Stimulated activated CD8-positive, alpha-beta memory T cell treated with anti-CD3 and anti-CD28 coated beads, Interleukin-4, amount 100 ng/mL, for 48 hours (primary cell): ENCODE measurements around the gene C1R.
"Not testable (repeated sequence)": the region's sequence is repeated elsewhere in the genome, so short reads cannot be mapped to it uniquely, and the experiment has no call there.

Source experiments
- DNase-seq: peaks from one replicate; pipeline ENCODE4 v3.0.0-alpha.2; 2020

Gene C1R

GRCh38 chr12:7118881-7119280, 26.6 kb upstream of the C1R start:
- no peak for DNase-seq

- DNase-seq, result no peak
Observed at GRCh38 chr12:7117670-7118069, 25.4 kb upstream of the C1R start.

DNA sequence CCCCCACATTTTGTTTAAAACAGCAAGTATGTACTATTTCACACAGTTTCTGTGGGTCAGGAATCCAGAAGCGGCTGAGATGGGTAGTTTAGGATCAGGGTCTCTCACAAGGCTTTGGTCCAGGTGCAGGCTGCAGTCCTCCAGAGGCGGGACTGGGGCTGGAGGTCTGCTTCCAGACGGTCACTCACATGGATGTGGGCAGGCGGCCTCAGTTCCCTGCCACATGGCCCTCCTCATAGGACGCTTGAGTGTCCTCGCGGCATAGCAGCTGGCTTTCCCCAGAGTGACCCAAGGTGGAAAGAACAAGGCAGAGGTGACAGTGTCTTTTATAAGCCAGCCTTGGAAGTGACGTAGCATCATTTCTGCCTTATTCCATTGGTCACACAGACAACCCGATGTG, 24.7 kb upstream of the C1R start:
- DNase-seq, result no peak

GRCh38 chr12:7116196-7116595, 24.0 kb upstream of the C1R start:
- DNase-seq, result no peak

- DNase-seq, result no peak
Observed at GRCh38 chr12:7114851-7115250, 22.6 kb upstream of the C1R start.

DNA sequence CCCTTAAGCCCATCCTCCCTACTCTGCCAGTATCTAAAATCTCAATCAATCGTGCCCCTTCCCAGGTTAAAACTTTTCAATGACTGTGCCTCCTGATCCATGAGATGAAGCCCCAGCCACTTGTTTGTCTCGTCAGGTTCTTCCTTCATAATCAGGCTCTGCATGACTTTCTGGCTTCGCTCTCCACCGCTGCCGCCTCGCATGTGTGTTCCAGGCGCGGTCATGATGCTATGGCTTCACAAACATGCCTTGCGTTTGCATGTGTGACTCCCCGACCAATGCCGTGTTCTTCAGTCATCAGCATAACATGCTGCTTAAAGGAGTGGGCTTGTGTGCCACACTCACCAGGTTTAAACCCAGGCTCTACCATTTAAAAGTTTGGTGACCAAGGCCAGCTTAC, 21.8 kb upstream of the C1R start:
- DNase-seq, result no peak

GRCh38 chr12:7113389-7113871, 21.2 kb upstream of the C1R start:
- DNase-seq, result peak; percentile 50

GRCh38 chr12:7112041-7112440, 19.8 kb upstream of the C1R start:
- no peak for DNase-seq

GRCh38 chr12:7110661-7111060, 18.4 kb upstream of the C1R start:
- DNase-seq, result no peak

- no peak for DNase-seq
Observed at GRCh38 chr12:7109572-7109920, 17.3 kb upstream of the C1R start.

DNA sequence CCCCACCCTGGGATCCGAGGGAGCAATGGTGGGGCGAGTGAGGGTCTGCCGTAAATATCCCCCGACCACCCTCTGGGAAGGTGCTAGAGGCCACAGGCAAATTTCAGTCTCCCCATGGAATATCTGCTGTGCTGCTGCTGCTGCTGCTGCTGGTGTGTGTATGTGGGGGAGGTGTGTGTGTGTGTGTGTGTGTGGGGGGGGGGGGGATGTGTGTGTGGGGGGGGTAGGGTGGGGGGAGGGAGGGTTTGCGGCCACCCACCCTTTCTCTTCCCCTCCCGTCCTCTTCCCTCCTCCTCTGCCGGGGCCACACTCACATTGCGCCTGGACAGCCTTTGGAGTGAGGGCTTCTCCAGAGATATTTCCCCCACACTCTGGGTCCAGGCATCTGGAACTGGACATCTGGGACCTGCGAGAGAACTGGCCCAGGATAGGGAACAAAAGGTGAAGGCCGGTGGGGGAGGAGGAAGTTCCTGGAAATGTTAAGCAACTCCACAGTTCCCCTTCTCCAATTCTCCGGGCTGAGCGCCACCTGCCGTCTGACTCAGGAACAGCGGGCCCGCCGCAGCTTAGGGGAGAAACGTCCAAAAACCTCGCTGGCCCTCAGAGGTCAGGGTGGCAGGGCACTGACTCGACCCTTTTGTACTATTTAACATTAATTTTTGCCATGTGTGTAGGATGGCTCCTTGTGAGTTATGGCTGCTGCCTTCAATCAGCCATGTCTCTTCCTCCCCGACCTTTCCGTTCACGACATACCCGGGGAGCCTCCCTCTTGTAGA, 16.7 kb upstream of the C1R start, which contains the start of gene C1RL:
Gene C1RL (minus strand): TSS at position 419 of the 776 bp plus-strand sequence. CDS start 34 bp downstream, at position 385.
- DNase-seq, result peak; percentile 97

DNA sequence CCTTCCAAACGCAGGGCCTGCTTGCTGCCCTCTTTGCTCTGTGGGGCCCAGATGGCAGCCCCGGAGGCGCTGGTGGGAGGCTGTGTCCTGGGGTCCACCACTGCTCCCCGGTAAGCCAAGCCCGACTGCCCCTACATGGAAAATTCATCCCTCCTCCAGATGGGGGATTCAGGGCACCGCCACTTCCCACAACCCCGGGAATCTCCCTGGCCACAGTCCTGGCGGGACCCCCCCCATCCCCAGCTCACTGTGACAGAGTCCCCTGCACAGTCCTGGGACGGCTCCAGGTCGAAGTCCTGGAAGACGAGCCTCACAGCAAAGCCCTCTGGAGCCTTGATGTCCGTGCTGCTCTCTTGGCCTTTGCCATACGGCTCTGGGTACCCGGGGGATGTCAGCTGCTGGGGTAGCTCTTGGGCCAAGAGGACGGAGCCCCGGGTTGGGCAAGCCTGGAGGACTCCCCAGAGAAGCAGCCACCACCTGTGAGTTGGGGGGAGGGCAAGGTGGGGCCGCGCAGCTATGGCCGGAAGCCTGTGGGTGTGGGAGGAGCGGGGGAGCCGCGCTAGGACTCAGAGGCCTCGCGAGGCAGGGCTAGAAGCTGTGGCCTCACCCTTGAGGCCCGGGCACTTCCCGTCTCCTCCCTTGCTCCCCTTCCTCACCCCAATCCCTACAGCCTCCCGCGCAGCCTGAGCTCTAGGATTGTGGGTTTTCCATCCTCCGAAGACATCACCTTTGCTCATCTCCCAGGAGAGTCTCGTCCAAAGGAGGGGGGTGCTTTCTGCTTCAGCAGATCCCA, 16.0 kb upstream of the C1R start:
- peak; percentile 84 for DNase-seq

GRCh38 chr12:7107636-7108002, 15.4 kb upstream of the C1R start:
- DNase-seq, result no peak

GRCh38 chr12:7107181-7107580, 14.9 kb upstream of the C1R start:
- DNase-seq, result not testable (repeated sequence)

- DNase-seq, result no peak
Observed at GRCh38 chr12:7106082-7106481, 13.8 kb upstream of the C1R start.

DNA sequence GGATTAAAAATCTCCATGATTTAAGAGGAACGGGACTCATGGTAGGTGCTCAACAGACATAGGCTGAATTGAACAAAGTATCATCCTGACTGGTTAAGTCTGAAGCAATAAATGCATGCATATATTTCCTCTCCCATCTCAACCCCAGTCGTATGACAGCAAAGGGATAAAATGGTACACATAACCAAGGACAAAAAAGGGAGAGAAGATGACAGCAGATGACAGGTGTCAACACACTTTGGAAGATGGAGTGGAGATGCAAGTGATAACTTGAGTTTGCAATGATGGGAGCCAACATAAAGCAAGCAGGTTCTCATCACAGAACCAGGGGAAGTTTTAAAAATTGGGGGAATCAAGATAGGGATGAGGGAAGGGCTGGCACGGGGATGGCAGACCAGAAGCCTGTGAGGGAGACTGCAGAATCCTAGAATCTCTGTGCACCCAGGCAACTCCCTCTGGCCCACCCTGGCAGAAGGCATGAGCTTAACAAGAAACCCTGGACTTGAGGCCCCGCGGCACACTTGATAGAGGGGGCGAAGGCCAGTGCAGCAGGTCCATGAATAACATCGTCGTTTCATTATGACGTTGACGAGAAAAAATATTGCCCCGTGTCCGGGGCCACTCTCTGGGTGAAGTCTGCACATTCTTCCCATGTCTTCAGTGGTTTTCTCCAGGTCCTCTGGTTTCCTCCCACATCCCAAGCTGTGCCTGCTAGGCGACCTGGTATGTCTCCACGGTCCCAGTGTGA, 11.8 kb upstream of the C1R start:
- no peak for DNase-seq

DNA sequence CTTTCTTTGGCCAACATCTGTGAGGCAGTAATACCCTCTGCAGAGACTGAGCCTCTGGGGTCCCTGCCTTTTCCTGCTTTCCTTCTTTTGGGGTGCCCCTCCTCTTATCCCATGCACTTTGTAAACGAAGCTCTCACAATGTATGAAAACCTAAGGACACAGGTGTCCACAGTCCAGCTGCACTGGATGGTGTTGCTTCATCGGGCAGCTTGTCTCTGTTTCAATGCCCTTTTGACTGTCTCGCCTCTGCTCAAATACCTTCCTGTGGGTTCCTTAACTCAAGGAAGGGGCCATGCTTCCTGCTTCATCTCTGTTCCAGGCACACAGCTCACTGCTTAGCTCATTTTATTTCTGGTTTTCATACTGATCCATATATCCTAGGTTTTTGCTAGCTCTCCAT, 10.3 kb upstream of the C1R start:
- no peak for DNase-seq

- no peak for DNase-seq
Observed at GRCh38 chr12:7101694-7102131, 9.5 kb upstream of the C1R start.

GRCh38 chr12:7101047-7101693, 8.9 kb upstream of the C1R start:
- no peak for DNase-seq

DNA sequence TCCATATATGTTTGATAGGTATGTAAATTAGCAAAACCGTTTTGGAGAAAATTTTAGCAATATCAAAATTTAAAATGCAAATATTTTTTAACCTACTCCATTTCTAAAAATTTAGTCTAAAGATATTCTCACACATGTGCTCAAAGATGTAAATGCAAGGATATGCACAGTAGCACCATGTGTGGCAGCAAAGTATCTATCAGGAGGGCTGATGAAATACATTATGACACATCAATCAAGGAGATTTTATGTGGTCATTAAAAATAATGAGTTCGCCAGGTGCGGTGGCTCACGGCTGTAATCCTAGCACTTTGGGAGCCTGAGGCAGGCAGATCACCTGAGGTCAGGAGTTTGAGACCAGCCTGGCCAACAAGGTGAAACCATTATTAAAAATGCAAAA, 8.0 kb upstream of the C1R start:
- DNase-seq, result no peak

GRCh38 chr12:7099290-7099996, 7.2 kb upstream of the C1R start:
- DNase-seq, result no peak

DNA sequence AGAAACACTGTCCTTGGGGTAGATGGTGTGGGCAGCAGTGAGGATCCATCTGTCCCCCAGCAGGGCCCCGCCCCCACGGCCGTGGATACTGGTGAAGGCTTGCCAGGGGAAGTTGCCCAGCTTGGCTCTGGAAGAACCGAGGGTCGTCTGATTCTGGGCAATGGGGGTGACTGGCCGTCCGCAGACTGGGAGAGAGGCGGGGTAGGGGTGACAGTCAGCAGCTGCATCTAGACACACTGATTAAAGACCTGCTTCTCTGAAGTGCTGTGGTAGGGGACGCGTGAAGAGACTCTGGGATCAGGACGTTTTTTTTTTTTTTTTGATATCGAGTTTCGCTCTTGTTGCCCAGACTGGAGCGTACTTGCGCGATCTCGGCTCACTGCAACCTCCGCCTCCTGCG, 4.7 kb upstream of the C1R start:
- no peak for DNase-seq
